Astrocyte (in vitro differentiated cells and primary cell): ENCODE results near the gene CHST9. TPM values are rescaled to one million over a fixed set of nuclear protein-coding genes. Genes with fewer than 3 reads are reported as not detected.

Experiments used
- DNase-seq: peaks from one replicate; pipeline ENCODE4 v3.0.0-alpha.2; 2010; ENCODE audit warnings: low read depth
- FAIRE-seq: peaks from 2 replicates; lab custom pipeline; 2011; peaks lifted over from hg19 to GRCh38; lab: Jason Lieb, UNC
- H2AFZ ChIP-seq: 2 replicates; pipeline ENCODE4 v1.6.0; 2012; ENCODE audit warnings: low read depth, low read length, inconsistent platforms
- H3K27ac ChIP-seq: 2 replicates; pipeline ENCODE4 v1.5.1; 2011; ENCODE audit warnings: low read depth, low read length, inconsistent platforms
- H3K27me3 ChIP-seq: 2 replicates; pipeline ENCODE4 v1.6.0; 2011; ENCODE audit warnings: low read length, inconsistent platforms; ENCODE audit not compliant: insufficient read depth
- H3K36me3 ChIP-seq: 2 replicates; pipeline ENCODE4 v1.5.1; 2011; ENCODE audit warnings: low read length, inconsistent platforms; ENCODE audit not compliant: insufficient read depth
- H3K4me1 ChIP-seq: 2 replicates; pipeline ENCODE4 v1.5.1; 2011; ENCODE audit warnings: low read length, inconsistent platforms; ENCODE audit not compliant: insufficient read depth
- H3K4me2 ChIP-seq: 2 replicates; pipeline ENCODE4 v1.6.0; 2012; ENCODE audit warnings: low read length, inconsistent platforms
- H3K4me3 ChIP-seq: 2 replicates; pipeline ENCODE4 v1.5.1; 2011; ENCODE audit warnings: low read depth, mild to moderate bottlenecking, low read length, inconsistent platforms; ENCODE audit not compliant: insufficient read depth
- H3K79me2 ChIP-seq: 2 replicates; pipeline ENCODE4 v1.6.0; 2012; ENCODE audit warnings: mild to moderate bottlenecking, low read length, inconsistent platforms; ENCODE audit not compliant: insufficient read depth
- H3K9ac ChIP-seq: 2 replicates; pipeline ENCODE4 v1.6.0; 2012; ENCODE audit warnings: mild to moderate bottlenecking, low read length, inconsistent platforms
- H3K9me3 ChIP-seq: 2 replicates; pipeline ENCODE4 v1.5.1; 2012; ENCODE audit warnings: low read depth, mild to moderate bottlenecking, low read length, inconsistent platforms; ENCODE audit not compliant: insufficient read depth
- H4K20me1 ChIP-seq: 2 replicates; pipeline ENCODE4 v1.6.0; 2012; ENCODE audit warnings: low read length, inconsistent platforms; ENCODE audit not compliant: insufficient read depth
- H3K27ac Mint-ChIP-seq: one replicate; pipeline ENCODE4 v1.8.0; 2021; ENCODE audit warnings: mild to moderate bottlenecking, mixed read lengths; ENCODE audit not compliant: unreplicated experiment
- H3K27me3 Mint-ChIP-seq: one replicate; pipeline ENCODE4 v1.8.0; 2021; ENCODE audit warnings: low read depth, mixed read lengths; ENCODE audit not compliant: unreplicated experiment
- H3K36me3 Mint-ChIP-seq: one replicate; pipeline ENCODE4 v1.8.0; 2021; ENCODE audit warnings: low read depth, mixed read lengths; ENCODE audit not compliant: unreplicated experiment
- H3K4me1 Mint-ChIP-seq: one replicate; pipeline ENCODE4 v1.8.0; 2021; ENCODE audit warnings: low read depth, mixed read lengths; ENCODE audit not compliant: unreplicated experiment
- H3K4me3 Mint-ChIP-seq: one replicate; pipeline ENCODE4 v1.8.0; 2021; ENCODE audit warnings: mild to moderate bottlenecking, moderate library complexity, mixed read lengths; ENCODE audit not compliant: unreplicated experiment
- H3K9me3 Mint-ChIP-seq: one replicate; pipeline ENCODE4 v1.8.0; 2021; ENCODE audit warnings: mild to moderate bottlenecking, mixed read lengths; ENCODE audit not compliant: unreplicated experiment
- CTCF ChIP-seq: IDR thresholded peaks from 2 replicates; pipeline ENCODE4 v1.5.1; 2011; ENCODE audit warnings: low read depth, mild to moderate bottlenecking, inconsistent platforms, low read length, moderate library complexity; ENCODE audit not compliant: insufficient read depth
- EZH2 ChIP-seq: IDR thresholded peaks from 2 replicates; pipeline ENCODE4 v1.6.1; 2012; ENCODE audit warnings: mild to moderate bottlenecking, low read length, inconsistent platforms; ENCODE audit not compliant: insufficient read depth
- total RNA-seq: library from RNA; stranded (reverse); gene quantifications from 2 replicates; pipeline ENCODE4 v1.2.1, GENCODE V29; 2021

CHST9 gene
- total RNA-seq, 1 donor from 2014 or later = 1.3 TPM

- Histone ChIP-seq H3K4me3 (no peak overlapping the region), H3K9ac (no peak overlapping the region)
- peaks cover 6% of the 10 kb centered on the region for H3K4me1 Mint-ChIP-seq
These were observed 273.3 kb downstream of the CHST9 start for GRCh38 chr18:26911840-26912239.

DNA sequence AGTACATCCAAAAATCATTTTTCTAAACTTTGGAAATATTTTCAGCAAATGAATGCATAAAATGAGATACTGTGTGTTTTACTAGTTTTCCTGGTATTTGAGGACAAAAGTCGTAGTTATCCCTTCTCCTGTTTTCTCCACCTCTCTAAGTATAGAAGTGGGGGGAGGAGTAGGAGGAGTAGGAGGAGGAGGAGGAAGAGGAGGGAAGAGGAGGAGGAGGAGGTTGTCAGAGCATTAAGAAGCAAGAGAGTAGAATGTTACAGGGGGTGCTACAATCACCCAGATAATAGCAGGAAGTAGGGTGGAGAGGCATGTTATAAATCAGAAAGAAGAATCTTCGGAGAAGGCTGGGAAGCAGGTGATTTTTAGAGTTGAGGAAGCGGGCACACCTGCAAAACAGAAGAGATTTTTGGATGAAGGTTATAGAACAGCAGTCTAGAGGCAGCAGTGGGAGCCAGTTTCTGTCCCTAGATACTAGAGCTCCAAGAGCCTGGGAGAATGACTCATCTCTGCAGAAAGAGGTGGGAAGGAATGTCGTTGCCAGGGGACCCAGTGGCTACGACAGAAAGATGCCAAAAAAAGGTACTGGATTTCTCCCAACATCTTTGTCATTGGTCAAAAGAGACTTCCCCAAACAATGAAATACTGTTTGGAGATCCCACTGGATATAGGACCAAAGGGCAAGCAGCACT, 275.4 kb downstream of the CHST9 start:
- Mint-ChIP-seq H3K36me3 (no peaks in the 10 kb centered on the region), H3K9me3 (peaks cover 7% of the 10 kb centered on the region), H3K4me1 (peaks cover 6% of the 10 kb centered on the region), H3K4me3 (no peak overlapping the region), H3K27me3 (peaks cover 3% of the 10 kb centered on the region), H3K27ac (no peak overlapping the region)
- DNase-seq (no peak), FAIRE-seq (no peak)
- no peaks in the 10 kb centered on the region for H3K4me1 ChIP-seq
- no peaks in the 10 kb centered on the region for H3K79me2 ChIP-seq
- no peak overlapping the region for H3K4me3 ChIP-seq
- no peaks in the 10 kb centered on the region for H3K27me3 ChIP-seq
- H3K9me3 ChIP-seq = no peaks in the 10 kb centered on the region
- H3K36me3 ChIP-seq = no peaks in the 10 kb centered on the region
- H3K4me2 ChIP-seq = no peak overlapping the region
- no peaks in the 10 kb centered on the region for H4K20me1 ChIP-seq
- H2AFZ ChIP-seq = no peak overlapping the region
- TF ChIP-seq CTCF (no peak), EZH2 (no peak)
- no peak overlapping the region for H3K27ac ChIP-seq
- no peak overlapping the region for H3K9ac ChIP-seq

More at GRCh38 chr18:26911840-26912239, 273.3 kb downstream of the CHST9 start:
- no peaks in the 10 kb centered on the region for H3K79me2 ChIP-seq
- no peak overlapping the region for H3K27ac ChIP-seq
- Mint-ChIP-seq H3K27me3 (no peaks in the 10 kb centered on the region), H3K9me3 (peaks cover 3% of the 10 kb centered on the region), H3K27ac (no peak overlapping the region), H3K36me3 (no peaks in the 10 kb centered on the region), H3K4me3 (no peak overlapping the region)
- no peaks in the 10 kb centered on the region for H3K9me3 ChIP-seq
- H4K20me1 ChIP-seq = no peaks in the 10 kb centered on the region
- DNase-seq = no peak
- no peaks in the 10 kb centered on the region for H3K36me3 ChIP-seq
- H3K4me1 ChIP-seq = no peaks in the 10 kb centered on the region
- FAIRE-seq = no peak
- TF ChIP-seq EZH2 (no peak), CTCF (no peak)
- H3K4me2 ChIP-seq = no peak overlapping the region
- H3K27me3 ChIP-seq = no peaks in the 10 kb centered on the region
- no peak overlapping the region for H2AFZ ChIP-seq

- H3K9me3 Mint-ChIP-seq = peaks cover 11% of the 10 kb centered on the region
- H3K4me2 ChIP-seq = no peak overlapping the region
- H3K4me3 ChIP-seq = no peak overlapping the region
- no peak overlapping the region for H2AFZ ChIP-seq
- no peaks in the 10 kb centered on the region for H3K4me1 ChIP-seq
- no peak overlapping the region for H3K27ac Mint-ChIP-seq
- H3K27me3 Mint-ChIP-seq = peaks cover 3% of the 10 kb centered on the region
- H3K4me1 Mint-ChIP-seq = peaks cover 6% of the 10 kb centered on the region
- no peaks in the 10 kb centered on the region for H3K79me2 ChIP-seq
- H3K9ac ChIP-seq = no peak overlapping the region
- DNase-seq (no peak), FAIRE-seq (no peak)
- no peaks in the 10 kb centered on the region for H4K20me1 ChIP-seq
- no peaks in the 10 kb centered on the region for H3K9me3 ChIP-seq
- no peak for TF ChIP-seq CTCF
- TF ChIP-seq EZH2 = no peak
- H3K36me3 ChIP-seq = no peaks in the 10 kb centered on the region
- no peaks in the 10 kb centered on the region for H3K36me3 Mint-ChIP-seq
- no peak overlapping the region for H3K4me3 Mint-ChIP-seq
- no peak overlapping the region for H3K27ac ChIP-seq
- no peaks in the 10 kb centered on the region for H3K27me3 ChIP-seq
These were observed 276.2 kb downstream of the CHST9 start for GRCh38 chr18:26908906-26909305.
